Stomach (tissue), 9 donors: ENCODE measurements around the gene SPR. TPM values are rescaled to one million over a fixed set of nuclear protein-coding genes. Genes with fewer than 3 reads are reported as not detected.

Experiments
- DNase-seq, 2 donors: peaks; one replicate each; pipeline versions ENCODE4 v3.0.0 to v3.0.0-alpha.2; 2013 to 2019
- H3K27ac ChIP-seq, 5 donors: fragments of 200-600 bp in 4 of 5; sonication (generic) in 4 of 5; one replicate each; pipeline ENCODE4 v1.5.1; 2013 to 2019; ENCODE audit warnings: mild to moderate bottlenecking in 1 of 5, moderate library complexity in 1 of 5
- H3K27me3 ChIP-seq, 3 donors: fragments of 200-600 bp; sonication (generic); one replicate each; pipeline ENCODE4 v1.5.1; 2017 to 2019; ENCODE audit warnings: mixed run types in 1 of 3
- H3K36me3 ChIP-seq, 4 donors: fragments of 200-600 bp; sonication (generic); 1 replicate in 3 of 4; 2 replicates in 1 of 4; pipeline ENCODE4 v1.5.1; 2016 to 2019
- H3K4me1 ChIP-seq, 4 donors: fragments of 200-600 bp; sonication (generic); one replicate each; pipeline ENCODE4 v1.5.1; 2016 to 2019
- H3K4me3 ChIP-seq, 4 donors: fragments of 200-600 bp; sonication (generic) in 3 of 4; one replicate each; pipeline ENCODE4 v1.5.1; 2016 to 2019; ENCODE audit warnings: mild to moderate bottlenecking in 1 of 4
- H3K9me3 ChIP-seq, 4 donors: fragments of 200-600 bp; sonication (generic); one replicate each; pipeline ENCODE4 v1.5.1; 2016 to 2019
- EP300 ChIP-seq: sonication (generic); formaldehyde crosslinking; IDR thresholded peaks from one replicate; pipeline ENCODE4 v1.6.1; 2017; ENCODE audit warnings: antibody characterized with exemption
- POLR2A ChIP-seq, 4 donors: fragments of 450-650 bp; IDR thresholded peaks; one replicate each; pipeline ENCODE4 v1.6.1; 2016; ENCODE audit warnings: antibody characterized with exemption in 4 of 4, control low read depth in 2 of 4, mild to moderate bottlenecking in 1 of 4, moderate library complexity in 1 of 4
- POLR2AphosphoS5 ChIP-seq, 3 donors: sonication (generic); formaldehyde crosslinking; IDR thresholded peaks; one replicate each; pipeline ENCODE4 v1.6.1; 2016; ENCODE audit warnings: antibody characterized with exemption in 3 of 3
- WGBS, 5 donors: extraction: QIAGEN DNeasy Blood & Tissue Kit in 3 of 5; methylation state at CpG; one replicate each; pipeline versions ENCODE4 v1.1.5 to v1.1.7; 2013 to 2018; 5-methylcytosine and 5-hydroxymethylcytosine counted together
- intact Hi-C: fragments of 100-400 bp; cut with DNase I; formaldehyde crosslinking; loops from one replicate; pipeline ENCODE4 v1.15.1; 2023; ENCODE audit warnings: low total_unique reads
- polyA plus RNA-seq, 3 donors: library from polyadenylated mRNA; stranded (reverse); fragments of 200-250 nt; gene quantifications; one replicate each; pipeline ENCODE4 v1.2.3, GENCODE V29; 2013
- total RNA-seq, 5 donors: library from RNA; depleted of rRNA; stranded (reverse); fragments of >200 nt; gene quantifications; one replicate each; pipeline versions ENCODE4 v1.1.0 to v1.2.3, GENCODE V29; 2014 to 2016
- TF ChIP-seq, protein P1 (sequence below), 7 experiments: fragments of 450-650 bp in 4 of 7; fragments of 200-600 bp in 3 of 7; sonication (generic) in 3 of 7; IDR thresholded peaks; one replicate each; pipeline ENCODE4 v1.5.1; 2016 to 2019; ENCODE audit warnings: antibody characterized with exemption in 7 of 7, control low read depth in 2 of 7, mild to moderate bottlenecking in 1 of 7
- donor health status: healthy with polysubstance abuse.
- donor health status: Bipolar disorder and iron deficiency.
- donor health status: healthy.

The SPR gene
- total and polyA plus RNA-seq, 8 donors, result 11.7 to 133 (median 49.1) TPM

DNA sequence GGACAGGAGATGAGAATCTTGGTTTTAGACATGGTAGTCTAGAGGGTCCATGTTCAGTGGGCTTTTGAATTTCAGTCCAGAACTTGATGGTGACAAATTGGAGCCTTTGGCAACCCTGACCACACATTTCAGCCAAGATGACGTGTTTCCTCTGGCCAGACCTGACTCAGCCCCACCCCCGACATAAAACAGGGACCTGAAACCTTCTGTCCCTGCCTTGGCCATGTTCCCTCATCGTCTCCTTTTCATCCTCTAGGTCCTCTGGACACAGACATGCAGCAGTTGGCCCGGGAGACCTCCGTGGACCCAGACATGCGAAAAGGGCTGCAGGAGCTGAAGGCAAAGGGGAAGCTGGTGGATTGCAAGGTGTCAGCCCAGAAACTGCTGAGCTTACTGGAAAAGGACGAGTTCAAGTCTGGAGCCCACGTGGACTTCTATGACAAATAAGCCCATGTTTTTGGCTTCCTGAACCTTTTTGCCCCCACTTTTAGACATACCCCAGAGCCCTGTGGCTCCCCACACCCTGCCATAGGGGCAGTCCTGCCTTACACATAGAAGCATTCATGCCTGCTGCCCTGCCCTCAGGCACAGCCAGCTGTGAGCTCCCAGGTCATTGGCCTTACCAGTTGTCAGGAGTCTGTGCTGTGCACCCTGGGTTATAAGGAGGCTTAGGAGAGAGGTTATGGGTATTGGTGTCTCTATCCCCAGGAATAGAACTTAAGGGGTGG lies 4.0 kb downstream of the SPR start:
- Histone ChIP-seq H3K27me3 (peaks cover 4 to 34% (median 20%) of the 10 kb centered on the region in 3 donors), H3K4me3 (no peak overlapping the region), H3K9me3 (no peaks in the 10 kb centered on the region), H3K27ac (no peak overlapping the region), H3K4me1 (peaks cover 14 to 54% (median 52%) of the 10 kb centered on the region in 4 donors), H3K36me3 (peaks cover 9 to 37% (median 24%) of the 10 kb centered on the region in 4 donors)
- TF ChIP-seq POLR2A (IDR thresholded peaks at IDR 0.05) (no peak), POLR2AphosphoS5 (IDR thresholded peaks at IDR 0.05) (no peak), EP300 (no peak)
- TF ChIP-seq, protein P1, sequence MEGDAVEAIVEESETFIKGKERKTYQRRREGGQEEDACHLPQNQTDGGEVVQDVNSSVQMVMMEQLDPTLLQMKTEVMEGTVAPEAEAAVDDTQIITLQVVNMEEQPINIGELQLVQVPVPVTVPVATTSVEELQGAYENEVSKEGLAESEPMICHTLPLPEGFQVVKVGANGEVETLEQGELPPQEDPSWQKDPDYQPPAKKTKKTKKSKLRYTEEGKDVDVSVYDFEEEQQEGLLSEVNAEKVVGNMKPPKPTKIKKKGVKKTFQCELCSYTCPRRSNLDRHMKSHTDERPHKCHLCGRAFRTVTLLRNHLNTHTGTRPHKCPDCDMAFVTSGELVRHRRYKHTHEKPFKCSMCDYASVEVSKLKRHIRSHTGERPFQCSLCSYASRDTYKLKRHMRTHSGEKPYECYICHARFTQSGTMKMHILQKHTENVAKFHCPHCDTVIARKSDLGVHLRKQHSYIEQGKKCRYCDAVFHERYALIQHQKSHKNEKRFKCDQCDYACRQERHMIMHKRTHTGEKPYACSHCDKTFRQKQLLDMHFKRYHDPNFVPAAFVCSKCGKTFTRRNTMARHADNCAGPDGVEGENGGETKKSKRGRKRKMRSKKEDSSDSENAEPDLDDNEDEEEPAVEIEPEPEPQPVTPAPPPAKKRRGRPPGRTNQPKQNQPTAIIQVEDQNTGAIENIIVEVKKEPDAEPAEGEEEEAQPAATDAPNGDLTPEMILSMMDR (IDR thresholded peaks at IDR 0.05), result no peak
- WGBS, 5 donors, result 74 to 83% (median 80%) methylated on average over 8 of the region's 8 CpGs
- no peak for DNase-seq
- intact Hi-C loops, result loop anchor here (10.0 kb wide), 1 partner anchor 284 kb away; no protein-coding TSS in a partner anchor

DNA sequence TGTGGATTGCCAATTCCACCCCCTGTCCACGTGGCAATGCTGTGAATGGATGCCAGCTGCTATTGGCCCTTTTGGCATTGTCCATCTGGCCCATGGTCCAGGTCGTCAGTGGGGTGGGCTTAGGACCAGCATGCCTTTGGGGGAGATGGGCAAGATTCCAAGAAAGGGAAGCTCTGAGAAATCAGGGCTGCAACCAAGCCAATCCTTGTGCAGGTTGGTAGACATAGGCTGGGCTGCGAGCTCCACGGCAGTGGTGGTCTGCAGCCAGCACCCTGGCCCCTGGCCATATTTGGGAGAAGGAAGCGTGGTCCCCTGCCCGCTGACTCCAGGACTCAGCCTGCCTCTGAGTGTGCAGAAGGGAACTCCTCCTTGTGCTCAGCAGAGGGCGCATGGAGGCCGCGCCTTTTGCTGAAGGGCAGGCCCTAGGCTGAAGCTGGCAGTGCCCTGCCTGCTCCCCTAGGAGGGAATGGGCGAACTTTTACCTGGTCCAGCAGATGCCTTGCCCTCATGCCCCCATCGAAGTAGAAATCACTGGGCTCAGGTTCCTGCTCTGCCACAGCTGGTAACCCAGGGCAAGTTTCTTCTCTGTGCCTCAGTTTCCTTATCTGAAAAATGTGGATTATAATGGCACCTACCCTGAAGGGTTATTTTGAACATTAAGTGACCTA lies 5.4 kb downstream of the SPR start:
- no peak overlapping the region for H3K27ac ChIP-seq
- H3K27me3 ChIP-seq, result peaks cover 4 to 30% (median 20%) of the 10 kb centered on the region in 3 donors
- intact Hi-C loops, result loop anchor here (10.0 kb wide), 1 partner anchor 282 kb away; no protein-coding TSS in a partner anchor
- 4 to 8% (median 6%) methylated on average over 10 to 11 of the region's 11 CpGs for WGBS, 5 donors
- H3K4me1 ChIP-seq, result peaks cover 8 to 48% (median 45%) of the 10 kb centered on the region in 4 donors
- TF ChIP-seq EP300 (no peak), POLR2AphosphoS5 (IDR thresholded peaks at IDR 0.05) (peak in 1 of 3 donors; percentile 49), POLR2A (IDR thresholded peaks at IDR 0.05) (no peak)
- TF ChIP-seq, protein P1 (IDR thresholded peaks at IDR 0.05), result peak in 5 of 7 experiments; percentile 56 to 74 (median 73)
- no peaks in the 10 kb centered on the region for H3K9me3 ChIP-seq
- DNase-seq, result peak; percentile 80 to 91
- no peak overlapping the region for H3K4me3 ChIP-seq
- peaks cover 9 to 37% (median 24%) of the 10 kb centered on the region in 4 donors for H3K36me3 ChIP-seq

DNA sequence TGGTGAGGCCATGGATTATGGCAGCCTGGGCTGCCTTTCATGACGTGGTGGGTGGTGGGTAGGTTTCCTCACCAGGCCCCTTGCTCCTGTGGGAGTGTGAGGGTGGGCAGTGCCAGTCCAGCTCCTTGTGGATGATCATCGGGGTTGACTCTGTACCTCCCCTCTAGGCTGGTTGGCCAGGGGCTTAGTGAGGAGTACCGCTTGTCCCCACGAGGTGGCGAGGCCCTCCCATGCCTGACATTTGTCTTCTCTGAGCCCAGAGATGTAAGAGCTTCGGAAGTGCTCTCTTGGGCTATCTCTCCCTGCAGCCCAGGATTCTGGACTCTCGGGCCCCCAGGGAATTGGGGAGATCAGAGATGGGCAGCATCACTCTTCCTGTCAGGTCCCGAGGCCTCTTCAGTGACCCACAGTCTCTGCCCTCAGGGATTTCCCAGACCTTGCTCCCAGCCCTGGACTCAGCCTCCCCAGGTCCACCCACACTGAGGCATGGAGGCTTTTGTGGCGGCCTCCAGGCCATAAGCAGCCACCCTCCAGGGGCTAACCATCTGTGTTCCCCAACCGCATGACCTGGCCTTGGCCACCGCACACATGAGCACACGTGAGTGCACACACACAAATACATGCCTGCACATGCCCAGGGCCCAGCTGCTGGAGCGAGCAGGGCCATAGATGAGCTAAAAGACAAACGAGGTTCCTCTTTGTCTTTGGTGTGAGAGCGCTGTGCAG lies 6.5 kb downstream of the SPR start:
- H3K9me3 ChIP-seq, result no peaks in the 10 kb centered on the region
- 31 to 76% (median 50%) methylated on average over 9 to 15 of the region's 15 CpGs for WGBS, 5 donors
- peaks cover 0 to 38% (median 34%) of the 10 kb centered on the region in 4 donors for H3K4me1 ChIP-seq
- H3K4me3 ChIP-seq, result no peak overlapping the region
- H3K27ac ChIP-seq, result no peak overlapping the region
- intact Hi-C loops, result loop anchor here (10.0 kb wide), 1 partner anchor 281 kb away; no protein-coding TSS in a partner anchor
- H3K27me3 ChIP-seq, result peaks cover 4 to 39% (median 20%) of the 10 kb centered on the region in 3 donors
- TF ChIP-seq, protein P1 (IDR thresholded peaks at IDR 0.05), result peak in 5 of 7 experiments; percentile 33 to 40 (median 39)
- TF ChIP-seq POLR2AphosphoS5 (IDR thresholded peaks at IDR 0.05), result no peak
- peak in 1 of 2 donors; percentile 81 for DNase-seq
- peaks cover 9 to 35% (median 24%) of the 10 kb centered on the region in 4 donors for H3K36me3 ChIP-seq

DNA sequence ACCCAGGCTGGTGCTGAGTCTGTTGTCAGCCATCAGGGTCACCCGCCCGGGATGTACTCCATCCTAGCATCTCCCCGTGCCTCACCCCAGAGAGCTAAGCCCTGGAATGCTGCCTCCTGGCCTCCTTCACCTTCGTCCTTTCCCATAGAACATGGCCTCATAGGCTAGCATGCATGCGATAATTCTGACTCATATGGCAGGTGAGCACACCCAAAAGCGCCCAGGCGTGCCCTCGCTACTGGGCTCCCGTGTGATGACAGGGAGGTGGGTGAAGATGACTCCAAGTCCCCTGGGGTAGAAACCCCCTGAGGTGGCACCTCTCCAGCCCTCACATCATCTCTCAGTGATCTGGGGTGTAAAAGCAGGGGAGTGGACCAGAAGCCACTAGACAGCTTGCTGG lies 7.3 kb downstream of the SPR start:
- no peak for DNase-seq

More for the DNA sequence above, 7.3 kb downstream of the SPR start:
- peaks cover 4 to 40% (median 20%) of the 10 kb centered on the region in 3 donors for H3K27me3 ChIP-seq
- no peak overlapping the region for H3K4me3 ChIP-seq
- H3K27ac ChIP-seq, result no peak overlapping the region
- intact Hi-C loops, result loop anchor here (10.0 kb wide), 1 partner anchor 280 kb away; no protein-coding TSS in a partner anchor
- H3K36me3 ChIP-seq, result peaks cover 9 to 27% (median 21%) of the 10 kb centered on the region in 4 donors
- H3K4me1 ChIP-seq, result peaks cover 0 to 30% (median 27%) of the 10 kb centered on the region in 4 donors
- WGBS, 5 donors, result 79 to 91% (median 85%) methylated on average over 9 of the region's 9 CpGs
- TF ChIP-seq POLR2A (IDR thresholded peaks at IDR 0.05), result no peak
- no peak for TF ChIP-seq POLR2AphosphoS5 (IDR thresholded peaks at IDR 0.05)
- TF ChIP-seq EP300, result no peak
- TF ChIP-seq, protein P1 (IDR thresholded peaks at IDR 0.05), result no peak
- H3K9me3 ChIP-seq, result no peaks in the 10 kb centered on the region
